Measurements from ENCODE around the gene PADI3. TPM values are rescaled to one million over a fixed set of nuclear protein-coding genes. Genes with fewer than 3 reads are reported as not detected.

Gene PADI3
- total and polyA plus RNA-seq, 2 of the 13 experiments (the other 11 are each of a cell fraction or from before 2014, with no cell fraction given): not detected

- Histone ChIP-seq H3K36me3 (replicated peaks in 1 of 2; ENCODE audit: control insufficient read depth in 1 of 2, insufficient read depth in 2 of 2, low read length in 2 of 2) (no peaks in the 10 kb centered on the region), H3K9me3 (ENCODE audit: low read length) (no peaks in the 10 kb centered on the region), H4K20me1 (ENCODE audit: insufficient read depth, low read length) (no peaks in the 10 kb centered on the region), H3K27ac (ENCODE audit: extremely low read length, insufficient read depth, low read length) (no peak overlapping the region), H3K4me1 (ENCODE audit: insufficient read depth, low read length) (no peaks in the 10 kb centered on the region), H3K4me2 (ENCODE audit: low read depth, low read length) (no peak overlapping the region), H3K4me3 (replicated peaks in 1 of 3; ENCODE audit: insufficient read depth in 1 of 3, low read depth in 2 of 3, low read length in 3 of 3) (no peak overlapping the region), H3K9ac (ENCODE audit: insufficient read depth, low read depth, low read length) (no peak overlapping the region), H3K27me3 (ENCODE audit: control insufficient read depth in 1 of 2, insufficient read depth in 2 of 2, low read length in 2 of 2) (peaks cover 2 to 9% of the 10 kb centered on the region in 2 experiments; a peak in 3 of 5 replicates), H2AFZ (ENCODE audit: low read length) (no peak overlapping the region), H3K79me2 (ENCODE audit: insufficient read depth, low read length) (no peaks in the 10 kb centered on the region)
- TF ChIP-seq PCBP1 (IDR thresholded peaks at IDR 0.05; ENCODE audit: borderline replicate concordance, low read depth, low read length) (no peak), HHEX (CRISPR knock-in tag; IDR thresholded peaks at IDR 0.05) (no peak), ZBTB1 (CRISPR knock-in tag; IDR thresholded peaks at IDR 0.05; ENCODE audit: borderline replicate concordance) (no peak), EEA1 (CRISPR knock-in tag; IDR thresholded peaks at IDR 0.05; ENCODE audit: borderline replicate concordance) (no peak), SYNCRIP (IDR thresholded peaks at IDR 0.05; ENCODE audit: insufficient read depth, low read depth, low read length) (no peak), KAT2B (IDR thresholded peaks at IDR 0.05; ENCODE audit: borderline replicate concordance, low read depth, low read length) (no peak)
- TF ChIP-seq, protein P1, sequence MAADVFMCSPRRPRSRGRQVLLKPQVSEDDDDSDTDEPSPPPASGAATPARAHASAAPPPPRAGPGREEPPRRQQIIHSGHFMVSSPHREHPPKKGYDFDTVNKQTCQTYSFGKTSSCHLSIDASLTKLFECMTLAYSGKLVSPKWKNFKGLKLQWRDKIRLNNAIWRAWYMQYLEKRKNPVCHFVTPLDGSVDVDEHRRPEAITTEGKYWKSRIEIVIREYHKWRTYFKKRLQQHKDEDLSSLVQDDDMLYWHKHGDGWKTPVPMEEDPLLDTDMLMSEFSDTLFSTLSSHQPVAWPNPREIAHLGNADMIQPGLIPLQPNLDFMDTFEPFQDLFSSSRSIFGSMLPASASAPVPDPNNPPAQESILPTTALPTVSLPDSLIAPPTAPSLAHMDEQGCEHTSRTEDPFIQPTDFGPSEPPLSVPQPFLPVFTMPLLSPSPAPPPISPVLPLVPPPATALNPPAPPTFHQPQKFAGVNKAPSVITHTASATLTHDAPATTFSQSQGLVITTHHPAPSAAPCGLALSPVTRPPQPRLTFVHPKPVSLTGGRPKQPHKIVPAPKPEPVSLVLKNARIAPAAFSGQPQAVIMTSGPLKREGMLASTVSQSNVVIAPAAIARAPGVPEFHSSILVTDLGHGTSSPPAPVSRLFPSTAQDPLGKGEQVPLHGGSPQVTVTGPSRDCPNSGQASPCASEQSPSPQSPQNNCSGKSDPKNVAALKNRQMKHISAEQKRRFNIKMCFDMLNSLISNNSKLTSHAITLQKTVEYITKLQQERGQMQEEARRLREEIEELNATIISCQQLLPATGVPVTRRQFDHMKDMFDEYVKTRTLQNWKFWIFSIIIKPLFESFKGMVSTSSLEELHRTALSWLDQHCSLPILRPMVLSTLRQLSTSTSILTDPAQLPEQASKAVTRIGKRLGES (CRISPR knock-in tag; IDR thresholded peaks at IDR 0.05; ENCODE audit: borderline replicate concordance): no peak
- DNase-seq (ENCODE audit: low spot score) (no peak), FAIRE-seq (no peak), ATAC-seq (no peak)
- POLR2A ChIA-PET: no interaction called here
- no TSS peak for BruUV-seq (replicated peaks)
- in situ Hi-C loops (cut with HindIII; ENCODE audit: extremely low pct_ligation_motif_present, low pct_unique_long_range_greater_than_20kb) (no loop called here), intact Hi-C loops (cut with micrococcal nuclease; ENCODE audit: unreplicated experiment) (no loop called here)
- CTCF ChIA-PET (ENCODE audit: low intra/inter-chr PET ratio, low total read pairs): no interaction called here
- 3% methylated on average over 3 of the region's 11 CpGs for WGBS (ENCODE audit: low lambda C conversion rate)
Observed at GRCh38 chr1:17276568-17276967, 27.7 kb downstream of the PADI3 start.

Data from HepG2 (cell line).